Esophagus squamous epithelium (tissue), 5 donors: ENCODE results near the gene IP6K1. TPM values are rescaled to one million over a fixed set of nuclear protein-coding genes. Genes with fewer than 3 reads are reported as not detected.

Source experiments
- DNase-seq: peaks from one replicate; lab custom pipeline; 2025; lab: John Stamatoyannopoulos, UW
- H3K27ac ChIP-seq, 4 donors: fragments of 200-600 bp; sonication (generic); one replicate each; pipeline ENCODE4 v1.5.1; 2016 to 2019; ENCODE audit warnings: mild to moderate bottlenecking in 1 of 4
- H3K27me3 ChIP-seq, 4 donors: fragments of 200-600 bp; sonication (generic); 1 replicate in 3 of 4; 2 replicates in 1 of 4; pipeline versions ENCODE4 v1.5.1 to v1.6.0; 2017 to 2021; ENCODE audit warnings: antibody characterized with exemption in 1 of 4
- H3K36me3 ChIP-seq, 3 donors: fragments of 200-600 bp; sonication (generic); one replicate each; pipeline ENCODE4 v1.5.1; 2016 to 2019
- H3K4me1 ChIP-seq, 3 donors: fragments of 200-600 bp; sonication (generic); one replicate each; pipeline ENCODE4 v1.5.1; 2017 to 2019
- H3K4me3 ChIP-seq, 4 donors: fragments of 200-600 bp; sonication (generic); 1 replicate in 3 of 4; 2 replicates in 1 of 4; pipeline ENCODE4 v1.5.1; 2016 to 2019; ENCODE audit warnings: mild to moderate bottlenecking in 2 of 4, moderate library complexity in 1 of 4
- H3K9me3 ChIP-seq, 3 donors: fragments of 200-600 bp; sonication (generic); one replicate each; pipeline ENCODE4 v1.5.1; 2016 to 2019
- POLR2A ChIP-seq, 4 donors: fragments of 450-650 bp; IDR thresholded peaks; one replicate each; pipeline ENCODE4 v1.6.1; 2017; ENCODE audit warnings: antibody characterized with exemption in 4 of 4, mild to moderate bottlenecking in 4 of 4, moderate library complexity in 3 of 4
- WGBS, 2 donors: methylation state at CpG; one replicate each; pipeline ENCODE4 v1.1.5; 2018; 5-methylcytosine and 5-hydroxymethylcytosine counted together
- intact Hi-C: fragments of 100-400 bp; cut with DNase I; formaldehyde crosslinking; loops from one replicate; pipeline ENCODE4 v1.15.0; 2022
- total RNA-seq, 4 donors: library from RNA; depleted of rRNA; stranded (reverse); fragments of >200 nt; gene quantifications; one replicate each; pipeline ENCODE4 v1.1.0, GENCODE V29; 2016
- TF ChIP-seq, protein P1 (sequence below), 6 experiments: fragments of 450-650 bp in 4 of 6; fragments of 200-600 bp in 2 of 6; sonication (generic) in 2 of 6; IDR thresholded peaks; one replicate each; pipeline ENCODE4 v1.5.1; 2016 to 2019; ENCODE audit warnings: antibody characterized with exemption in 6 of 6, mild to moderate bottlenecking in 4 of 6, moderate library complexity in 4 of 6
- donor health status: DM: yes; HTN: yes; CAD: no.

The IP6K1 gene
- total RNA-seq, 4 donors from 2014 or later = 23.0 to 35.1 (median 28.1) TPM

DNA sequence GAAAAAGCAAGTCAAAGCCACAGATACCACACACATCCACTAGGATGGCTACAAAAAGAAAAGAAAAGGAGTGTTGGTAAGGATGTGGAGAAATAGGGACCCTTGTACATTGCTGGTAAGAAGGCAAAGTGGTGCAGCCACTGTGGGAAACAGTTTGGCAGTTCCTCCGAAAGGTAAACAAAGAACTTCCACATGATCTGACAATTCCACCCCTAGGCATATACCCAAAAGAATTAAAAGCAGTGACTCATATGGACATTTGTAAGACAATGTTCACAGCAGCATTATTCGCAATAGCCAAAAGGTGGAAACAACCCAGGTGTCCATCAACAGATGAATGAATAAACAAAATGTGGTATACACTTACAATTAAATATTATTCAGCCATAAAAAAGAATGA lies 40.4 kb downstream of the IP6K1 start:
- TF ChIP-seq, protein P1, sequence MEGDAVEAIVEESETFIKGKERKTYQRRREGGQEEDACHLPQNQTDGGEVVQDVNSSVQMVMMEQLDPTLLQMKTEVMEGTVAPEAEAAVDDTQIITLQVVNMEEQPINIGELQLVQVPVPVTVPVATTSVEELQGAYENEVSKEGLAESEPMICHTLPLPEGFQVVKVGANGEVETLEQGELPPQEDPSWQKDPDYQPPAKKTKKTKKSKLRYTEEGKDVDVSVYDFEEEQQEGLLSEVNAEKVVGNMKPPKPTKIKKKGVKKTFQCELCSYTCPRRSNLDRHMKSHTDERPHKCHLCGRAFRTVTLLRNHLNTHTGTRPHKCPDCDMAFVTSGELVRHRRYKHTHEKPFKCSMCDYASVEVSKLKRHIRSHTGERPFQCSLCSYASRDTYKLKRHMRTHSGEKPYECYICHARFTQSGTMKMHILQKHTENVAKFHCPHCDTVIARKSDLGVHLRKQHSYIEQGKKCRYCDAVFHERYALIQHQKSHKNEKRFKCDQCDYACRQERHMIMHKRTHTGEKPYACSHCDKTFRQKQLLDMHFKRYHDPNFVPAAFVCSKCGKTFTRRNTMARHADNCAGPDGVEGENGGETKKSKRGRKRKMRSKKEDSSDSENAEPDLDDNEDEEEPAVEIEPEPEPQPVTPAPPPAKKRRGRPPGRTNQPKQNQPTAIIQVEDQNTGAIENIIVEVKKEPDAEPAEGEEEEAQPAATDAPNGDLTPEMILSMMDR (IDR thresholded peaks at IDR 0.05) = no peak
- TF ChIP-seq POLR2A (IDR thresholded peaks at IDR 0.05) = no peak
- Histone ChIP-seq H3K27me3 (no peaks in the 10 kb centered on the region), H3K27ac (no peak overlapping the region), H3K9me3 (no peaks in the 10 kb centered on the region), H3K36me3 (peaks cover 0 to 70% (median 10%) of the 10 kb centered on the region in 3 donors), H3K4me3 (no peak overlapping the region), H3K4me1 (peaks cover 0 to 11% (median 5%) of the 10 kb centered on the region in 3 donors)
- DNase-seq = no peak
- WGBS, 2 donors = 38 to 44% methylated on average over 2 of the region's 2 CpGs
- intact Hi-C loops = no loop called here

DNA sequence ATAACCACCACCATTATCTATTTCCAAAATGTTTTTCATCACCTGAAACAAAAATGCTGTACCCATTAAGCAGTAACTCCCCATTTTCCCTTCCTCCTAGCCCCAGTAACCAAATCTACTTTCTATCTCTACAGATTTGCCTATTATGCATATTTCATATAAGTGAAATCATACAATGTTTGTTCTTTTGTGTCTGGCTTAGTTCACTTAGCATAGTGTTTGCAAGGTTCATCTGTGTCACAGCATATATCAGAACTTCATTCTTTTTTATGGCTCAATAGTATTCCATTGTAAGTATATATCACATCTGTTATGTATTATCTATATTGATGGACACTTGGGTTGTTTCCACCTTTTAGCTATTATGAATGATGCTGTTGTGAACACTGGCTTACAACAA lies 45.9 kb downstream of the IP6K1 start:
- Histone ChIP-seq H3K4me1 (peaks cover 0 to 2% (median 0%) of the 10 kb centered on the region in 3 donors), H3K9me3 (no peaks in the 10 kb centered on the region), H3K36me3 (peaks cover 0 to 81% (median 25%) of the 10 kb centered on the region in 3 donors), H3K4me3 (no peak overlapping the region), H3K27me3 (no peaks in the 10 kb centered on the region), H3K27ac (no peak overlapping the region)
- intact Hi-C loops = no loop called here
- TF ChIP-seq, protein P1 (IDR thresholded peaks at IDR 0.05) = no peak
- no peak for TF ChIP-seq POLR2A (IDR thresholded peaks at IDR 0.05)
- DNase-seq = no peak

DNA sequence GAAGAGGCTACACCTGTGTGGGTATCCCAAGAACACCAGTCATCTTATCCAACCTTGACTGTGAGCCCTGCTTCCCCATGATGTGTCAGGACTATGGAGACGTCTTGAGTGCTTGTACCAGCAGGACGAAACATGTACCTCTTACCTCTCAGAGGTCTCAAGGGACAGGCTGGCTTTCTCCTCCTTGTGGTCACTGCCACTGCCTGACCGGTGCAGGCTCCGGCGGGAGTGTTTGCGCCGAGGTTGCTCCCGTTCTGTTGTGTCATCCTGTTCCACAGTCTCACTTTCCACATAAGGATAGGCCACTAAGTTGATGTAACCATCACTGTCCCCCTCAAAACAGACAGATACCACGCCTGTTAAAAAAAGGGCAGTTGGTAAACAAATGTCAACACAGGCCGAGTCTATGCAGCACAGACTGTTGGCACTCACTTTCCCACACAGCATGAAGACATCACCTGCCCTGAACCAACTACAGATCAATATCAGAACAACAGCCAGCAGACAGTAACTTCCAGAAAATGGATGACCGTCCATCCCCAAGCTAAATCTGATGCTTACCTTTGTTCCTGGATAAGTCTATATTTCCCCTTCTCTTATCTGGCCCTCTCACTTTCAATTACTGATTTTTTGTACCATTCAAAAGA lies 48.2 kb downstream of the IP6K1 start:
- intact Hi-C loops = no loop called here
- Histone ChIP-seq H3K27ac (no peak overlapping the region), H3K36me3 (peaks cover 0 to 94% (median 23%) of the 10 kb centered on the region in 3 donors), H3K4me3 (no peak overlapping the region), H3K9me3 (no peaks in the 10 kb centered on the region), H3K27me3 (no peaks in the 10 kb centered on the region), H3K4me1 (no peaks in the 10 kb centered on the region)
- no peak for TF ChIP-seq POLR2A (IDR thresholded peaks at IDR 0.05)
- TF ChIP-seq, protein P1 (IDR thresholded peaks at IDR 0.05) = no peak
- no peak for DNase-seq
- WGBS, 2 donors = 97% methylated on average over 9 to 10 of the region's 11 CpGs

DNA sequence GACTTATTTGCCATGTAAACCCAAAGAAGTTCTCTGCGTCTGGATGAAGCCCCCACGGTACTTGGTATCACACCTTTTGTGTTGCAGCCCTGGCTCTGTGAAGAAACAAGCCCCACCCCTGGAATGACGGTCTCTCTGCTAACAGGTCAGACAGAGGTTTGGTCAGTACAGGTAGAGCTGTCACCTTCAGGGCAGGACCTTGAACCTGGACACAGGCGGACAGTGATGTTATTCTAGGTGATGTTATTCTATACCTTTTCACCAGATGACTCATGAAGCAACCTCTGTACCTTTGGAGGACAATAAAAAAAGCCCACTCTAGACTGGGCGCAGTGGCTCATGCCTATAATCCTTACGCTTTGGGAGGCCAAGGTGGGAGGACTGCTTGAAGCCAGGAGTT lies 51.6 kb downstream of the IP6K1 start:
- TF ChIP-seq, protein P1 (IDR thresholded peaks at IDR 0.05) = no peak
- TF ChIP-seq POLR2A (IDR thresholded peaks at IDR 0.05) = no peak
- DNase-seq = no peak
- Histone ChIP-seq H3K4me3 (no peak overlapping the region), H3K36me3 (peaks cover 0 to 96% (median 48%) of the 10 kb centered on the region in 3 donors), H3K4me1 (no peaks in the 10 kb centered on the region), H3K27me3 (no peaks in the 10 kb centered on the region), H3K9me3 (no peaks in the 10 kb centered on the region), H3K27ac (no peak overlapping the region)
- 95 to 96% methylated on average over 5 to 6 of the region's 6 CpGs for WGBS, 2 donors
- intact Hi-C loops = no loop called here

DNA sequence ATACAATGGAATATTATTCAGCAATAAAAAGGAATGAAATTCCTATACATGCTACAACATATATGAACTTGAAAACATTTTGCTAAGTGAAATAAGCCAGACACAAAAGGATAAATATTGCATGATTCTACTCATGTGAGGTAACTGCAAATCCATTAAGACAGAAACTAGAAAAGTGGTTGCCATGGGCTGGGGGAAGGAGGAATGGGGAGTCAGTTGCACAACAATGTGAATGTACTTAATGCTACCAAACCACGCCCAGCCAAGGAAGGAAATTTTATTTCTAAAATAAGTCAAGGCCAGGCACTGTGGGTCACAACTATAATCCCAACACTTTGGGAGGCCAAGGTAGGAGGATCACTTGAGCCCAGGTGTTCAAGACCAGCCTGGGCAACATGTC lies 52.8 kb downstream of the IP6K1 start:
- H3K4me3 ChIP-seq = no peak overlapping the region
- H3K9me3 ChIP-seq = no peaks in the 10 kb centered on the region
- H3K36me3 ChIP-seq = peaks cover 0 to 97% (median 46%) of the 10 kb centered on the region in 3 donors
- no peaks in the 10 kb centered on the region for H3K27me3 ChIP-seq
- TF ChIP-seq POLR2A (IDR thresholded peaks at IDR 0.05) = no peak
- TF ChIP-seq, protein P1 (IDR thresholded peaks at IDR 0.05) = no peak
- 80 to 84% methylated on average over 1 of the region's 1 CpG for WGBS, 2 donors
- intact Hi-C loops = no loop called here
- no peak overlapping the region for H3K27ac ChIP-seq
- no peak for DNase-seq
- no peaks in the 10 kb centered on the region for H3K4me1 ChIP-seq
